ENCODE measurements around the gene TMEM121.
A peak's percentile ranks its signal among the peaks of the same experiment; 100 is the strongest.

The TMEM121 gene

GRCh38 chr14:105498430-105499255 lies 27.7 kb upstream of the TMEM121 start:
- no peak for DNase-seq

DNA sequence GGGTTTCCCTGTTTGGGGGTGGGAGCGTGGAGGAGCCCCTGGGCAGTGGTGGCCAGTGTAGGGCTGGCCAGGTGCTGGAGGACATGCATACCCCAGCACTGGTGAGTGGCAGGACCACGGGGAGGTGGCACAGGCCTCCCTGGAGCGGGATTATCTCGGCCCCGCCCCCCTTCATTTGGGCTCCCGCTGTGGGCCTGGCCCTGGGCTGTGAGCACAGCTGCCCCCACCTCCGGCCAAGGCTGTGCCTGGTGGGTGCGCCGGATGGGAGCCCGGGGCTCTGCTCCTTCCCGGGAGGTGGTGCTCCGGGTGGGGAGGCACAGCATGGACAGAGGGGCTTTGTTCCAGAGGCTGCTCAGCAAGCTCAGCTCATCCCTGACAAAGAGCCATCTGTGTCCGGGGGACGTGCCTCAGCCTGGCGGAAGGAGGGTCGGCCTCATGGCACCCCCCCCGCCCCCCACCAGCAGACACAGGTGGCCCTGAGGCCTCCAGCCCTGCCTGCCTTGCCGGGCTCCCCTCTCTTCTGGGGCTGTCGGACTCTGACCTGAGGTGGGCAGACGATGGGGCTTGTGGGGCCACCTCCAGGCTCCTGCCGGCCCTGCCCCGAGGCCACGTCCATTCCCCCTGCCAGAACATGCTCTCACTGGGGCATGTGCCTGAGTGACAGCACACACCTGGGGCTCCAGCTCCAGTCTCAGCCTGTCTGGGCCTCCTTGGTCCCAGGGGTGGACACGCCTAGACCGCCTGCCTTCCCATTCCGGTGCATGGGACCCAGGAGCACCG lies 26.9 kb upstream of the TMEM121 start:
- DNase-seq = no peak

DNA sequence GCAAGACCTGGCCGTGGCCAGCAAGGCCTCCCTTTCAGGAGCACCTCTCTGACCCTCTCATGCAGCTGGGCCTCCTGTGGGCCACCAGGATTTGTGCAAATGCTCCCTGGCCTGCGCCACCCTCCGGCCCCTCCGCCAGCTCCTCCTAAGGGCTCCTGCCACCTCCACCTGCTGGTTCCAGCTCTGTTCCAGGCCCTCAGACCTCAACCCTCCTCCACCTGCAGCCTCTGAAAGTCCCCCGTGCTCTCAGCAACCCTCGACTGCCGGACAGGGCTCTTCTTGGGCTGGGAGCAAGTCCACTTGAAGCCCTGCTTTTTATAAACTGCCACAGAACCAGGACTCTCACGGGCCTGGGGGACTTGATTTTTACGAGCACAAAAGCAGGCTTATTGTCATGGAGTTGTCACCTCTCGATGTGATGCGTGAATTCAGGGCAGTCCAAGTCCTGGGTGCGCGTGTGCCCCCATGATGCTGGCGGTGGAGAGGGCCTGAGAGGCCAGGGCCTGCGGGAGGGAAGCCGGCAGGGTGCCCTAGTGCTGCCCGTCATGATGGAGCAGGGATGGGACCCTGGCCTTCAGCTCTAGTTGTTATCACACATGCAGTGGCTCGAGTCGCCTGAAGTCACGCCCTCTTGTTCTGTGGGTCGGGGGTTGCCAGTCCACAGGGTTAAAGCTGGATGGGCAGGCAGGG lies 26.2 kb upstream of the TMEM121 start:
- DNase-seq = no peak

DNA sequence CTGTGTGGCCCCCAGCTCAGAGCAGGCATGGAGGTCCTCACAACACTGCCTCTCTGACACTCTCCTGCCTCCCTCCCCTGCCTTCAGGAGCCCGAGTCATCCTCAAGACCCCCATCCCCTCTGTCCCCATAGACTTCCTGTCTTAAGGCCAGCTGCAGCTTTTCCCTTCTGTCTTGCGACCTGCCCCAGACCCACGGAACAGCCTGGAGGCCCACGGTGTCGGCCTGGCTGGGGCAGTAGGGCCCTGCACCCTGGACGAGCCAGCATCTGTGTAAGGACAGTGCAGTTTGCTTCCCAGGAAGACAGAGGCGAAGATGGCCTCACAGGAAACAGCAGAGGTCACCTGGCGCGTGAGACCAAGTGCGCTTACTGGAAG lies 25.7 kb upstream of the TMEM121 start:
- no peak for DNase-seq

DNA sequence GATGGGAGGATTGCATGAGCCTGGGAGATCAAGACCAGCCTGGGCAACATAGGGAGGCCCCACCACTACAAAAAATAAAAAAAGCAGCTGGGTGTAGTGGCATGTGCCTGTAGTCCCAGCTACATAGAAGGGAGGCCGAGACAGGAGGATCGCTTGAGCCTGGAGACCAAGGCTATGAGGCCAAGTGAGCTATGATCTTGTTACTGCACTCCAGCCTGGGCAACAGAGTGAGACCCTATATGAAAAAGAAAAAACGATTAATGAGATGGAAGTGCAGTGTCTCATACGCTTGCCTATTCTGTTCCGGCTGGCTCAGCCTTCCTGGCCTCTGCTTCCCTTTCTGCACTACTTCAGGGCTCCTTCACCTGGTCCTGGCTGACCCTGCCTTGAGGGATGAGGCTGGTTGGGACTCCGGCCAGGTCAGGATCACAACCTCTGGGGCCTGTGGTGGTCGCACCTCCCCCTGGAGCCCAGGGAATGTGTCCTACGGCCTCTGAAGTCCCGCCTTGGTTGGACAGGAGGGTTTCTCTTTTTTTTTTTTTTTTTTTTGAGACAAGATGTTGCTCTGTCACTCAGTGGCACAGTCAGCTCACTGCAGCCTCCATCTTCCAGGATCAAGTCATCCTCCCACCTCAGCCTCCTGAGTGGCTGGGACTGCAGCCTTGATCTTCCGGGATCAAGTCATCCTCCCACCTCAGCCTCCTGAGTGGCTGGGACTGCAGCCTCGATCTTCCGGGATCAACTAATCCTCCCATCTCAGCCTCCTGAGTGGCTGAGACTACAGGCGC lies 24.7 kb upstream of the TMEM121 start:
- DNase-seq = no peak

DNA sequence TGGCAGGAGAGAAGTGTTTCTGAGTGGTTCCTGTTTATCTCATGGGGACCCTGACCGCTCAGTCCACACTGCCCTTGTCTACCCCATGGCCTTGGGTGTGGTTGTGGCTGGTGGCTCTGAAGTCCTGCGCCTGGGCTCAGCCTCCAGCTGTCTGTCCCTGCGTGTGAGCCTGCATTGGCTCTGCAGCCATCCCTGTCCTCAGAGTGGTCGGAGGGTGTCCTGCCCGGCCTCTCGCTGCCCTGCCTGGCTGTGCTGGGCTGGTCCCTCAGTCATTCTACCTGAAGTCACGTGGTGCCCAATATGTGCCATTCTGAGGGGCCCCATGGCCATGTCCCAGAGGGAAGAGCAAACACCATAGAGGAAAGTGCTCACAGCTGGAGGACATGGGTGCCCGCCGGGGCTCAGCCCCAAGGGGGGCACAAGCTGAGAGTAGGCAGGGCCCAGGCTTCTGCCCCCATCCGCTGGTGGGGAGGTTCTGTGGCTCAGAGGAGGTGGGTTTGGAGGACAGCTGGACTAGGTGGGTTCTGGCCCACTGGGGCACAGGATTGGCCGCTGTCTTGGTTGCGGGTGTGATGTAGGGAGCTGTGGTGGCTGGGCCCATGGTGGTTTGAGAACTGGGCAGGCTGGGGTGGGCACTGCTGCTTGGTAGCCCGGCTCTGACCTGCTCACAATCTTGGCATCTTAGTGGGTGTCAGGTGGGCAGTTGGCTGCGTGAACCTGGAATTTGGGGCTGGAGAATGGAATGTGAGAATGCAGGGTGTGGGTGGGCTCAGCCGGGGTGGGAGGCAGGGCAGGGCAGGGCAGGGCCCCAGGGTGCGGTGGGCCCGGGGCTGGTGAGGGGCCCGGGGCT lies 23.7 kb upstream of the TMEM121 start:
- no peak for DNase-seq

GRCh38 chr14:105503296-105503640 lies 23.1 kb upstream of the TMEM121 start:
- DNase-seq = no peak

- DNase-seq = no peak
Measured at GRCh38 chr14:105503935-105504692, 22.3 kb upstream of the TMEM121 start.

DNA sequence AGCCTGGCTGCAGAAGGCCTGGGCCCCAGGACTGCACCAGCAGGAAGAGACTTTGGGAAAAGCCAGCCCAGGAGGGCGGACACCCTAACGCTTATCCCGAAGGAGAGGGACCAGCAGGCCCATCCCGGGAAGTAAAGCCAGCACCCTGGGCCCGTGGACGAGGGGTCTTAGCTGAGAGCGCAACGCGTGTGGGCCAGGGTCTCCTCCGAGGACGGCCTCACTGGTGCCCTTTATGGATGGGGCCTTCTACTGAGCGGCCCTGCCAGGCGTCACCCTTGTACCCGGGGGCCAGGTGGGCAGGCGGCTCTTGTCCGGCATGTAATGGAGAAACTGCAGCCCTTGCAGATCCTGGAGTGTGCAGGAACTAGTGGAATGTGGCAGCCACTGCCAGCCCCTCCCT lies 21.3 kb upstream of the TMEM121 start:
- no peak for DNase-seq

GRCh38 chr14:105507247-105507646 lies 19.1 kb upstream of the TMEM121 start:
- DNase-seq = no peak

- DNase-seq = no peak
Measured at GRCh38 chr14:105508069-105508468, 18.3 kb upstream of the TMEM121 start.

DNA sequence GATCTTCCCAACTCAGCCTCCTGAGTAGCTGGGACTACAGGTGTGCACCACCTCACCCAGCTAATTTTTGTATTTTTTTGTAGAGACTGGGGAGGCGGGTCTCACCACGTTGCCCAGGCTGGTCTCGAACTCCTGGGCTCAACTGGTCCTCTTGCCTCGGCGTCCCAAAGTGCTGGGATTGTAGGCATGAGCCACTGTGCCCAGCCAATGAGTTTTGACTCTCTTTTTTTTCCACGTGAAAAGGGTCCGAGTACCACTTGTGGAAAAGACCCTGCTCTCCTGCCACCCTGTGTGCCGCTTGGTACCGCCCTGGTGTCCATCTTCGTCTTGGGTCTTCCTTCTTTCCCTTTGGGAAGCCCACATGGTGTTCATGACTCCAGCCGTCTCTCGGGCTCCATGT lies 17.8 kb upstream of the TMEM121 start:
- no peak for DNase-seq

DNA sequence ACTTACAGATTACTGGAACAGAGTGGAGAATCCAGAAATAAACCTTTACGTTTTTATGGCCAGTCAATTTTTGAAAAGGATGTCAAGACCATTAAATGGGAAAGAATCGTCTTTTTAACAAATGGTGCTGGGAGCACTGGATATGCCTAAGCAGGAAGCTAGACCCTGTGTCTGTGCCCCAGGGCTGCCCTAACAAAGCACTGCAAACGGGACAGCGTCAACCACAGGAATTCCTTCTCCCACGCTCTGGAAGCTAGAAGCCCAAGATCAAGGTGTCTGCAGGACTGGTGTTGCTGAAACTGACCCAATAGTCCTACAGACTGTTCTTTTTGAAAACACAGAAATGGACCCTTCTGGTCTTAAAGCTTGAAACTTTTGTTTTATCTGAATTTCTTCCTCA lies 9.3 kb upstream of the TMEM121 start:
- no peak for DNase-seq

GRCh38 chr14:105519946-105520698 lies 6.3 kb upstream of the TMEM121 start:
- DNase-seq = no peak

- no peak for DNase-seq
Measured at GRCh38 chr14:105525326-105525725, 1.1 kb upstream of the TMEM121 start.

DNA sequence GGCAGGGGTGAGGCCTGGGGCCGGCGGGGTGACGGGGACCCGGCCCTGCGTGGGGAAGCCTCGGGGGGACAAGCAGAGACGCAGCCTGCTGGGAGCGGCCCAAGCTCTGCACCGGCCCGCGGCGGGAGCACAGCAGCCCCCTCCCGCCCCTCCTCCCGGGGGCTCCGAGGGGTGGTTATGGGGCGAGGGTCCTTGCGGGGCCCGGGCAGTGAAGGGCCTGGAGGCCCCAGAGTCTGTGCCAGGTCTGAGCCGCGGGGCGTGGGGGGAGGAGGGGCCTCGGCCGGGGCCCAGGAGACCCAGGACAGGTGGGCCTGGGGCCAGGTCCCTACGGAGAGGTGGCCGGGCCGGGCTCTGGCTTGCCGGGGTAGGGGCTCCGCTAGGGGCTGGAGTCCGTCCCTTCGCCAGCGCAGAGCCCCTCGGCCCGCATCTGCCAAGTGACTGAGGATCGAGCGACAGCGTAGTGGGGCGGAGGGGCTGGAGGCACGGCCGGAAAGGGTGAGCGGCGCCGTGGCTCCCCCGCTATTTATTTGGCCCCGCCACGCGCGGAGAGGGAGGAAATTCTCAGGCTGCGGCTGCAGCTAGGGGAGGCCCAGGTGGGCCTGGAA lies 495 bp downstream of the TMEM121 start:
- no peak for DNase-seq

DNA sequence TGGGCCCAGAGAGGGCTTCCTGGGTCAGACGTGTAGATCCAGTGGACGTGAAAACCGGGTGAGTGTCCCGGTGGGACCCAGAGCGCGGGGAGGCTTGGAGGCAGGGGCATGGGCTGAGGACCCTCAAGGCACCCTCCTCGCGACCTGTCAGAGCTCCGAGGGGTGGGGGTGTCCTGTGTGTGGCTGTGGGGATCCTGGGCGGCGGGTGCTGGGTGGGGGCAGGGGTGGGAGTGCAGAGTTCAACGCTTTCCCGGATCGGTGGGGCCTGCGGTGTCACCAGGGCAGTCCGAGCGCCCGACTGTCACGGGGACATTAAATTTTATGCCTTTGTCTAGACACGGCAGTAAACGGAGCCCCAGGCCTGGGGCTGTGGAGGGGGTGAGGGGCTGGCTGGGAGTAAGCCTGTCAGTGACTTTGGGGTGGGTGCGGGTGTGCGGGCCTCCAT lies 1.0 kb downstream of the TMEM121 start:
- DNase-seq = no peak

- peak; percentile 73 for DNase-seq
Measured at GRCh38 chr14:105527826-105528585, 1.6 kb downstream of the TMEM121 start.
